DMS114 treated with DMSO at 0.1 percent for 48 hours (cell line): Measurements from ENCODE around the gene GPC4.
"Not testable (repeated sequence)": the region's sequence is repeated elsewhere in the genome, so short reads cannot be mapped to it uniquely, and the experiment has no call there.

Experiments used
- DNase-seq: peaks from one replicate; lab custom pipeline; 2025; ENCODE audit not compliant: unreplicated experiment; lab: John Stamatoyannopoulos, UW

The GPC4 gene

GRCh38 chrX:133307637-133308498, 107.4 kb downstream of the GPC4 start:
- DNase-seq, result no peak

GRCh38 chrX:133307094-133307493, 108.2 kb downstream of the GPC4 start:
- no peak for DNase-seq

- no peak for DNase-seq
Observed at GRCh38 chrX:133306316-133306715, 109.0 kb downstream of the GPC4 start.

- DNase-seq, result no peak
Observed at GRCh38 chrX:133305348-133305747, 109.9 kb downstream of the GPC4 start.

GRCh38 chrX:133302775-133303445, 112.4 kb downstream of the GPC4 start:
- DNase-seq, result no peak

- no peak for DNase-seq
Observed at GRCh38 chrX:133300591-133300990, 114.7 kb downstream of the GPC4 start.

GRCh38 chrX:133297284-133297683, 118.0 kb downstream of the GPC4 start:
- no peak for DNase-seq

- no peak for DNase-seq
Observed at GRCh38 chrX:133294126-133294525, 121.2 kb downstream of the GPC4 start.

GRCh38 chrX:133290076-133290475, 125.2 kb downstream of the GPC4 start:
- no peak for DNase-seq

- no peak for DNase-seq
Observed at GRCh38 chrX:133287860-133288259, 127.4 kb downstream of the GPC4 start.

GRCh38 chrX:133285341-133285740, 129.9 kb downstream of the GPC4 start:
- DNase-seq, result no peak

- DNase-seq, result not testable (repeated sequence)
Observed at GRCh38 chrX:133279112-133279730, 136.1 kb downstream of the GPC4 start.

GRCh38 chrX:133273180-133273579, 142.1 kb downstream of the GPC4 start:
- DNase-seq, result no peak

GRCh38 chrX:133269168-133269567, 146.1 kb downstream of the GPC4 start:
- no peak for DNase-seq

- DNase-seq, result no peak
Observed at GRCh38 chrX:133267621-133268020, 147.7 kb downstream of the GPC4 start.

- no peak for DNase-seq
Observed at GRCh38 chrX:133265331-133265730, 150.0 kb downstream of the GPC4 start.

- DNase-seq, result no peak
Observed at GRCh38 chrX:133258481-133258880, 156.8 kb downstream of the GPC4 start.

GRCh38 chrX:133254666-133255065, 160.6 kb downstream of the GPC4 start:
- DNase-seq, result no peak

GRCh38 chrX:133251204-133251603, 164.1 kb downstream of the GPC4 start:
- no peak for DNase-seq

- no peak for DNase-seq
Observed at GRCh38 chrX:133250184-133251100, 164.8 kb downstream of the GPC4 start.
